ENCODE measurements around the gene RNF14. TPM values are rescaled to one million over a fixed set of nuclear protein-coding genes. Genes with fewer than 3 reads are reported as not detected.

RNF14 gene
- total RNA-seq, 1 experiment from 2014 or later: 20.5 TPM

GRCh38 chr5:141961466-141961865 lies 7.4 kb upstream of the RNF14 start (continued):
- no peak for TF ChIP-seq ZNF532 (CRISPR knock-in tag; IDR thresholded peaks at IDR 0.05; ENCODE audit: borderline replicate concordance)
- no peak for TF ChIP-seq ATF6 (CRISPR knock-in tag; IDR thresholded peaks at IDR 0.05)

- POLR2A ChIA-PET: no interaction called here
- ATAC-seq (no peak), DNase-seq (ENCODE audit: low spot score) (no peak)
- Mint-ChIP-seq H3K4me1 (peaks cover 28% of the 10 kb centered on the region), H3K4me3 (no peak overlapping the region), H3K9me3 (no peaks in the 10 kb centered on the region), H3K27me3 (ENCODE audit: low read depth) (no peaks in the 10 kb centered on the region), H3K27ac (no peak overlapping the region), H3K36me3 (no peaks in the 10 kb centered on the region)
- CTCF ChIA-PET: interaction anchor here (0.9 kb wide), 2 partner anchors 50 to 294 kb away, joined by 3 read pairs; no protein-coding TSS in a partner anchor
- no peak for TF ChIP-seq RELA (CRISPR knock-in tag; IDR thresholded peaks at IDR 0.05; ENCODE audit: borderline replicate concordance)
- TF ChIP-seq ZNF512 (CRISPR knock-in tag; IDR thresholded peaks at IDR 0.05; ENCODE audit: borderline replicate concordance): no peak
- TF ChIP-seq ZNF671 (CRISPR knock-in tag; IDR thresholded peaks at IDR 0.05): no peak
- no peak for TF ChIP-seq E2F4 (CRISPR knock-in tag; IDR thresholded peaks at IDR 0.05; ENCODE audit: borderline replicate concordance, low read depth)
- no peak for TF ChIP-seq ATF6 (CRISPR knock-in tag; IDR thresholded peaks at IDR 0.05)
- TF ChIP-seq FOXJ3 (CRISPR knock-in tag; IDR thresholded peaks at IDR 0.05; ENCODE audit: borderline replicate concordance): no peak
- TF ChIP-seq NFATC4 (CRISPR knock-in tag; IDR thresholded peaks at IDR 0.05): no peak
- no peak for TF ChIP-seq IRF1 (CRISPR knock-in tag; IDR thresholded peaks at IDR 0.05)
- no peak for TF ChIP-seq E2F1 (CRISPR knock-in tag; IDR thresholded peaks at IDR 0.05)
- no peak for TF ChIP-seq FOXK1 (CRISPR knock-in tag; IDR thresholded peaks at IDR 0.05)
- TF ChIP-seq CDX4 (CRISPR knock-in tag; IDR thresholded peaks at IDR 0.05; ENCODE audit: borderline replicate concordance): no peak
- no peak for TF ChIP-seq CTCF (IDR thresholded peaks at IDR 0.05)
- TF ChIP-seq ELF4 (CRISPR knock-in tag; IDR thresholded peaks at IDR 0.05; ENCODE audit: low read depth): no peak
- no peak for TF ChIP-seq NR3C1 (CRISPR knock-in tag; conservative IDR thresholded peaks at IDR 0.05; ENCODE audit: low read depth)
- no peak for TF ChIP-seq TCF7 (CRISPR knock-in tag; IDR thresholded peaks at IDR 0.05; ENCODE audit: low read depth)
These were observed 5.2 kb upstream of the RNF14 start for GRCh38 chr5:141963701-141964100.
